MG63 (cell line): ENCODE data around the gene LARP6. TPM values are rescaled to one million over a fixed set of nuclear protein-coding genes. Genes with fewer than 3 reads are reported as not detected.
"Not testable (repeated sequence)": the region's sequence is repeated elsewhere in the genome, so short reads cannot be mapped to it uniquely, and the experiment has no call there.

Source experiments
- DNase-seq: peaks from one replicate; pipeline ENCODE4 v3.0.0-alpha.2; 2020
- H3K27me3 ChIP-seq: fragments of 250-450 bp; sonication (Bioruptor Pico); 2 replicates; pipeline ENCODE4 v1.5.1; 2020; ENCODE audit warnings: mild to moderate bottlenecking, moderate library complexity
- H3K36me3 ChIP-seq: fragments of 250-450 bp; sonication (Bioruptor Pico); 2 replicates; pipeline ENCODE4 v1.5.1; 2020; ENCODE audit warnings: mild to moderate bottlenecking, moderate library complexity
- H3K4me3 ChIP-seq: fragments of 250-450 bp; sonication (Bioruptor Pico); 2 replicates; pipeline ENCODE4 v1.5.1; 2020; ENCODE audit warnings: mild to moderate bottlenecking, moderate library complexity
- H3K9me3 ChIP-seq: fragments of 250-450 bp; sonication (Bioruptor Pico); 2 replicates; pipeline ENCODE4 v1.5.1; 2020; ENCODE audit warnings: mild to moderate bottlenecking, moderate library complexity
- total RNA-seq: library from RNA; depleted of rRNA; stranded (reverse); fragments of >200 nt; shearing (Covaris generic); gene quantifications from 2 replicates; pipeline ENCODE4 v1.2.3, GENCODE V29; 2014; ENCODE audit warnings: low replicate concordance

Gene LARP6
- total RNA-seq, 1 experiment from 2014 or later, result 116 TPM

DNA sequence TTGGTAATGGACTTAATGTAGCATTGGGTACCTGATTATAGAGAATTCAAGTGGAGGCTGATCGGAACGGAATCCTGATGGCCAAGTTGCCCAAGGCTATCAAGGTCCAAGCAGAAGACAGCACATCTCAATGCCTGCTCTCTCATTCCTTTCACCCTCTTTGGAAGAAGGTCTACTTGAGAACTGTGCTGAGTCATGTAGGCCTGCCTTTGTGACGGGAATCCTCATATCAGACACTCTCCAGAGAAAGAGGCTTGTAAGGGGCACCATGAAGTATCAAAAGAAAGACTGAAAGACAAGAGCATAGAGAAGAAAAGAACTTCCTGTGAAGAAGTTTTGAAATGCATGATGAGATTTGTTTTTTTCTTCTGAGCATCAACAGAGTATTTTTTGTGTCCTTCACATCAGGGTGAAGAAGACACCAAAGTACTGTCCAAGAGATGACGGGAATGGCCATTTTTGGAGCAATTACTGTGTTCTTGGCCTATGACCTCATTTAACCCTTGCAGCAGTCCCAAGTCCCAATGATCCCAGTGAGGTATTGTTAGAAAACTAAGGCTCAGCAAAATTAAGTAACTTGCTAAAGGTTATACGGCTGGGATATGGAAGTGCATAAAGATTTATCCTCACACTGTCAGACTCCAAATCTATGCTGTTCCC is 13.2 kb upstream of the LARP6 start:
- 0 out of 2 replicates have a peak, but pooled peaks cover 2% of the 10 kb centered on the region for H3K9me3 ChIP-seq
- H3K27me3 ChIP-seq, result no peaks in the 10 kb centered on the region
- no peak for DNase-seq
- H3K36me3 ChIP-seq, result no peaks in the 10 kb centered on the region
- no peak overlapping the region for H3K4me3 ChIP-seq

DNA sequence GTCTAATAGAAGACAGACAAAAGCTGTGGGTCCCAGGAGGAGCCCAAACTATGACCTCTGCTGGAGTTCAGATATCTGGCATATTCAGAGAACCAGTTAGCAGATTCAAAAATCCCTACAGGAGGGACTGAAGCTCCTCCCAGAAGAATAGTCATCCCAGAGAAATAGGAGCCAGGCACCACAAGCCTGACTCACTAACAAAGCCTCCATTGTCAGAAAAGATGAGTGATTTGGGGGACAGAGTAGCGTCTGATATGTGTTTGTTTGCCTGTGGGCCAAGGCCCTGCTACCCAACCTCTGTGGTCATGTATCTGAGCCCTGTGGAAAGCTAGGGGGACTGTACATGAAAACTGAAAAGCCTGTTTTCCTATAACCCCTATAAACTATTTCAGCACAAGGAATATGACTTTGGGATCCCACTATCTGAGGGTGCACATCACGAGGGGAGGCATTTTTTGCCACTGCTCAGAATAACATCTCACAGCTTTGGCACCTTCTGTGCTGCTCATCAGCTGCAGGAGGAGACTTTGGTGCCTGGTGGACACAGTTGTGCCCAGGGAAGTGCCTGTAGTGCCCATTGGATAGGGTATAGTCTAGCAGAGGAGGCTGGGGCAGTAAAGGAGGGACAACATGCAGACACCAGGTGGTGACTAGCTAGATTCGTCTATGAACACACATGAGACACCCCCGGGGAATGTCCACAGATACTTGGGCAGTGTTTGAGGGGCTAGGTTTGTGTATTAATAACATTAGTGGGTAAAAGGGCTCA is 9.7 kb upstream of the LARP6 start:
- H3K4me3 ChIP-seq, result no peak overlapping the region

DNA sequence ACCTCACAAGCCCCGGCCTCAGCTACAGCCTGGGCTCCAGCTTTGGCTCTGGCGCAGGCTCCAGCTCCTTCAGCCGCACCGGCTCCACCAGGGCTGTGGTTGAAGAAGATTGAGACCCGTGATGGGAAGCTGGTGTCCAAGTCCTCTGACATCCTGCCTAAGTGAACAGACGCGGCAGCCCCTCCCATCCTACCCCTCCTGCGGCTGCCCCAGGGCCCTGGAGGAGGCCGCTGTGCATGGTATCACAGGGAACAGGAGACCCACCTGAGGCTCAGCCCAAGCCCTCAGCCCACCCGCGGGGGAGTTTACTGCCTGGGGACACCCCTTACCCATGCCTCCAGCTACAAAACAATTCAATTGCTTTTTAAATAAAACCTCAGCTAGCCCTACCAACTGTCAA is 6.0 kb upstream of the LARP6 start:
- H3K9me3 ChIP-seq, result no peaks in the 10 kb centered on the region
- H3K36me3 ChIP-seq, result no peaks in the 10 kb centered on the region
- DNase-seq, result no peak
- H3K4me3 ChIP-seq, result no peak overlapping the region
- H3K27me3 ChIP-seq, result no peaks in the 10 kb centered on the region

More for the DNA sequence above, 9.7 kb upstream of the LARP6 start:
- Histone ChIP-seq H3K36me3 (no peaks in the 10 kb centered on the region), H3K9me3 (0 out of 2 replicates have a peak, but pooled peaks cover 2% of the 10 kb centered on the region), H3K27me3 (no peaks in the 10 kb centered on the region)
- DNase-seq, result peak; percentile 80

DNA sequence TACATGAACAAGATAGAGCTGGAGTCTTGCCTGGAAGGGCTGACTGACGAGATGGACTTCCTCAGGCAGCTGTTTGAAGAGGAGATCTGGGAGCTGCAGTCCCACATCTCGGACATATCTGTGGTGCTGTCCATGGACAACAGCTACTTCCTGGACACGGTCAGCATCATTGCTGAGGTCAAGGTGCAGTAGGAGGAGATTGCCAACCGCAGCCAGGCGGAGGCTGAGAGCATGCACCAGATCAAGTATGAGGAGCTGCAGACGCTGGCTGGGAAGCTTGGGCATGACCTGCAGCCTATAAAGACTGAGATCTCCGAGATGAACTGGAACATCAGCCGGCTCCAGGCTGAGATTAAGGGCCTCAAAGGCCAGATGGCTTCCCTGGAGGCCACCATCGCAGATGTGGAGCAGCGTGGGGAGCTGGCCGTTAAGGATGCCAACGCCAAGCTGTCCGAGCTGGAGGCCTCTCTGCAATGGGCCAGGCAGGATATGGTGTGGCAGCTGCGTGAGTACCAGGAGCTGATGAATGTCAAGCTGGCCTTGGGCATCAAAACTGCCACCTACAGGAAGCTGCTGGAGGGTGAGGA is 5.5 kb upstream of the LARP6 start:
- no peak overlapping the region for H3K4me3 ChIP-seq
- no peaks in the 10 kb centered on the region for H3K27me3 ChIP-seq
- DNase-seq, result no peak
- no peaks in the 10 kb centered on the region for H3K9me3 ChIP-seq
- no peaks in the 10 kb centered on the region for H3K36me3 ChIP-seq

DNA sequence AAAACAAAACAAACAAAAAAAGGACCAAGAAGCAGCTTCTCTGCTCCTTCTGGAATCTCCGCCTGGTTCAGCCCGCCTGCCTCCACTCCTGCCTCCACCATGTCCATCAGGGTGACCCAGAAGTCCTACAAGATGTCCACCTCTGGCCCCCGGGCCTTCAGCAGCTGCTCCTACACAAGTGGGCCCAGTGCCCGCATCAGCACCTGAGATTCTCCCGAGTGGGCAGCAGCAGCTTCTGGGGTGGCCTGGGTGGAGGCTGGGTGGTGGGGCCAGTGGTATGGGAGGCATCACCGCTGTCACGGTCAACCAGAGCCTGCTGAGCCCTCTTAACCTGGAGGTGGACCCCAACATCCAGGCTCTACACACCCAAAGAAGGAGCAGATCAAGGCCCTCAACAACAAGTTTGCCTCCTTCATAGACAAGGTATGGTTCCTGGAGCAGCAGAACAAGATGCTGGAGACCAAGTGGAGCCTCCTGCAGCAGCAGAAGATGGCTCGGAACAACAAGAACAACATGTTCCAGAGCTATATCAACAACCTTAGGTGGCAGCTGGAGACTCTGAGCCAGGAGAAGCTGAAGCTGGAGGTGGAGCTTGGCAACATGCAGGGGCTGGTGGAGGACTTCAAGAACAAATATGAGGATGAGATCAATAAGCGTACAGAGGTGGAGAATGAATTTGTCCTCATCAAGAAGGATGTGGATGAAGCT is 4.8 kb upstream of the LARP6 start:
- not testable (repeated sequence) for H3K27me3 ChIP-seq, DNase-seq, H3K36me3 ChIP-seq, H3K9me3 ChIP-seq, H3K4me3 ChIP-seq

DNA sequence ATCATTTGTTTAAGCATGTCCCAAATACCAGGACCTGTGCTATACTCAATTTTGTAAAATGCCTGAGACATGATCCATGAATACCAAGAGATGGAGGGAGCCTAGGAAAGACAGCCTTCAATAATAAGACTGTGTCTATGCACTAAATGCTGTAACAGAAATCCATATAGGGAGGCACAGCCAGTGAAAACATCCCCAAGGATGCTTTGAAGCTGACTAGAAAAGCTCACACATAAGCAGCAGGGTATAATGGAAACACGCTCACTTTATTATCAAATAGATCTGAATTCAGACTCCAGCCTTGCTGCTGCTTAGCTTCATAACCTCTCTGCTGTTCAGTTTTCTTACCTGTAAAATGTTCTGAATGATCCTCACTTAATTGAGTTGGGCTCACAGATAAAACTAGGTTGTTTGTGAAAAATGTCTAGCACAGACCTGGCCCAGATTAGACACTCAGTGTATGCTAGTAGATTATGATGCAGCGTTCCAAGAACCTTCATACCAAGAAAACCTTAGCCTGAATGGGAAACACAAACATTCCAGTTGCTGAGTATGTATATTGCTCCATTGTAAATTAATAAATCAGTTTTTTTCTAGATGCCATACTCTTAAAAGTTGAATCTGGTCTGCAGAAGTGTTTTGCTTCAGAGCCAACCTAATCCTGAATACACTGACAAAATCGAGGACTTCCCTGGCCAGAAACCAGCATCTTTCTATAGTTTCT is 3.8 kb upstream of the LARP6 start:
- H3K9me3 ChIP-seq, result no peaks in the 10 kb centered on the region
- H3K27me3 ChIP-seq, result no peaks in the 10 kb centered on the region
- no peaks in the 10 kb centered on the region for H3K36me3 ChIP-seq
- no peak for DNase-seq
- no peak overlapping the region for H3K4me3 ChIP-seq

DNA sequence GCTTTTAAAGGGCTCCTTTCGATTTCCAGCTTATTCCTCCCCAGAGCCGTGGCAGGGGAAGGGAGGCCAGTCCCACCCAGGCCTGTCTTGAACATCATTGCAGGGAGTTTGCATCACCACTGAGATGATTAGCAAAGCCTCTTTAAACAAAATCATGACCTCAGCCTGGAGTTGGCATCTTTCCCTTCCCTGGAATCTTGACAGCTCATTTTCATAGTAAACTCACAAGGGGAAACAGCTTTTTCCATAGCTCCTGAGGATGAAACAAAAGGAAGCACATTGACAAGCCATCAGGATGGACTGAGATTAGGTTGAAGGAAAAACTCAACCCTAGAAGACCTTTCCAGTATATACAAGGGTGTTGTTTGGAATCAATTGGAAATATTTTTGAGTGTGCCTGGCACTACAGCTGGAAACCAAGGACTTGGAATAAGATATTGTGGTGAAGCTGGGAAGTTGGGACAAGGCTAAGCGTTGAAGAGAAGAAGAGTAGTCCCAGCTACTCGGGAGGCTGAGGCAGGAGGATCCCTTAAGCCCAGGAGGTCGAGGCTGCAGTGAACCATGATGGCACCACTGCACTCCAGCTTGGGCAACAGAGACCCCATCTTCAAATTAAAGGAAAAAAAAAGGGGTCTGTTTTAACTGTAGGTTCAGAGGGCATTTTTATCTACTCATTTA is 3.1 kb upstream of the LARP6 start:
- Histone ChIP-seq H3K36me3 (0 out of 2 replicates have a peak, but pooled peaks cover 3% of the 10 kb centered on the region), H3K27me3 (no peaks in the 10 kb centered on the region), H3K4me3 (no peak overlapping the region; the same call in 1 of the 2 replicates), H3K9me3 (no peaks in the 10 kb centered on the region)
- DNase-seq, result peak; percentile 93

DNA sequence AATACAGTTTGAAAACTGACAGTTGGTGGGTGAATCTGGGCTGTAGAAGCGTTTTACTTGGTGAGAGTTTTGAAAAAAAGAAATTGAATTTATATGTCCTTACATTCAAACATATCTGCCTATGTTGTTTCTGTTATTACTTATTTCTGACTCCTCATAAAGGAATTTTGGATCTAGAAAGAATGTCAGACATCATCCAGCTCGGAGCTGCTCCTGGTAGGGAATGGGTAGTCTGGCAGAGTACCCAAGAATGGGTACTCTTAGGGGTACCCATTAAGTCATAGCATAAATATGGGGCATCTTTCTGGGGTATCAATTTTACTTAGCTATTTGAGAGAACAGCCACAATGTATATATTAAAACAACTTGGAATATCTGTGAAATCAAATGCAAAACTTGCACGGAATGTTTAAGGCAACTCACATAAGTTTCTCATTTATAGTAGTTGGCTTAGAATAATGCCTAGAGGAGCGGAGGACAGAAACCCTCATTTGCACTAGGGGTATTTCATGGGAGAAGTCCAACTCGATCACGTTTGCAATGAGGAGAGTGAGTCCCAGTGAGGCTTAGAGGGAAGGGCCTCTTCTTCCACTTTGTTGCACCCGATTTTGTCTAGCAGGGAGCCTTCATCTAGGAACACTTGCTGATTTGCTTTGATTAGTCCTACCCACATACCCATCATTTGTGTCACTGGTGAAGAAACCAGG is 2.4 kb upstream of the LARP6 start:
- DNase-seq, result peak; percentile 35
- Histone ChIP-seq H3K4me3 (peak overlapping the region; percentile 14), H3K9me3 (no peaks in the 10 kb centered on the region), H3K36me3 (peaks cover 8% of the 10 kb centered on the region), H3K27me3 (no peaks in the 10 kb centered on the region)

DNA sequence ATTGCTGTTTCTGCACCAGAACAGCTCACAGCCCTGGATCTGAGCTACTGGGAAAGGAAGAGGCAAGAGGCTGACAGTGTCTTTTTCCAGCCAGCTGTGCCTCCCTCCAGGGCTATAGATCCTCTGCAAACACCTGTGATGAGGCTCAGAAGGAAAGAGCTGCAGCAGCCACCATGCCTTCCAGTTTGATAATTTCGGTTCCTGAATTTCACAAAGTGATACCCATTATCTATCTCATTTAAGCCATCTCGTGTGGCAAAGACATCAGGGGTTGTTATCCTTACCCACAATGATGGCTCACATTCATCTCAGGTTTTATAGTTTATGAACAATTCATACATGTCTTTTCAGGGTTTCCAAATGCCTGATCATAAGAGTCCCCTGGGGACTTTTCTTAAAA is 1.8 kb upstream of the LARP6 start:
- H3K4me3 ChIP-seq, result no peak overlapping the region

DNA sequence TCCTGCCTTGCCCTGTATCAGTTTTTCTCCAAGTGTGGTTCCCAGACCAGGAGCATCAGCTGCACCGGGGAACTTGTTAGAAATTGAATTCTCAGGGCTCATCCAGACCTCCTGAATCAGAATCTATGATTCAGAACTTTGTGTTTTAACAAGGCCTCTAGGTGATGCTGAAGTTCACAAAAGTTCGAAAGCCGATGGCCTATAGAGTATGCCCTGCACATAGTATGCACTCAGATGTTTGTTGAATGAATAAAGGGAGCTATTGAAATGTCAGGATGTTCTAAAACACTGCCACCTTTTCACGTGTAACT is 664 bp upstream of the LARP6 start:
- Histone ChIP-seq H3K36me3 (peaks cover 25% of the 10 kb centered on the region), H3K27me3 (no peaks in the 10 kb centered on the region), H3K4me3 (peak overlapping the region; percentile 68), H3K9me3 (no peaks in the 10 kb centered on the region)
- DNase-seq, result peak; percentile 37

More for the DNA sequence above, 1.8 kb upstream of the LARP6 start:
- no peak for DNase-seq
- H3K9me3 ChIP-seq, result no peaks in the 10 kb centered on the region
- H3K36me3 ChIP-seq, result peaks cover 14% of the 10 kb centered on the region
- H3K27me3 ChIP-seq, result no peaks in the 10 kb centered on the region

DNA sequence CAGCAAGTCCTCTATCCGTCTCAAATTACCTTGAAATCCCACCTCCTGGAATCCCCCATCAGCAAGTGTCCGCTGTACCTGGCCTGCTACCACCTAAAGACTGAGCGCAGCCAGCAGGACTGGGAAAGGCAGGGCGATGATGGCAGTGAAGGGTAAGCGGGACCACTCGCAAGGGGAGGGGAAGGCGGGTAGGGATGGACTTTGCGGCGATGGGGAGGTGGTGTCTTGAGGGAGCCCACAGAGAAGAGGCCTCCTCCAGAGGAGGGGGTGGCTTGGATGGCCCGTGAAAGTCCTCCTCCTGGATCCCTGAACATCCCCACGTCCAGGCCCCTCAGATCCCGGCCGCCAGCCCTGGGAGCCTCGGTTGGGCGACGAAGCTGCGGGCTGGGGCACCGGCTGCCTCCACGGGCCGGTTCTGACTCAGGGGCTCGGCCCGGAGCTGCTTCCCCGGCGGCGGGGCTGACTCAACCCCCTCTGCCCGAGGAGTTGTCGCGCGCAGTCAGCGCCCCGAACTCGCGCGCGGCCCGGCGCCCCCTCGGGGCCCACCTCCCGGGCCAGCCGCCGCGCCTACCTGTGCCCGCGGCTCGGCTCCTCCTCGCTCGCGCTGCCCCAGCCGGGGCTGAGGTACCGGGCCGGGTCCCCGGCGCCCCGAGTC is 512 bp downstream of the LARP6 start:
- no peaks in the 10 kb centered on the region for H3K27me3 ChIP-seq
- no peaks in the 10 kb centered on the region for H3K9me3 ChIP-seq
- H3K36me3 ChIP-seq, result peaks cover 30% of the 10 kb centered on the region
- H3K4me3 ChIP-seq, result peak overlapping the region; percentile 68
- DNase-seq, result peak; percentile 60

DNA sequence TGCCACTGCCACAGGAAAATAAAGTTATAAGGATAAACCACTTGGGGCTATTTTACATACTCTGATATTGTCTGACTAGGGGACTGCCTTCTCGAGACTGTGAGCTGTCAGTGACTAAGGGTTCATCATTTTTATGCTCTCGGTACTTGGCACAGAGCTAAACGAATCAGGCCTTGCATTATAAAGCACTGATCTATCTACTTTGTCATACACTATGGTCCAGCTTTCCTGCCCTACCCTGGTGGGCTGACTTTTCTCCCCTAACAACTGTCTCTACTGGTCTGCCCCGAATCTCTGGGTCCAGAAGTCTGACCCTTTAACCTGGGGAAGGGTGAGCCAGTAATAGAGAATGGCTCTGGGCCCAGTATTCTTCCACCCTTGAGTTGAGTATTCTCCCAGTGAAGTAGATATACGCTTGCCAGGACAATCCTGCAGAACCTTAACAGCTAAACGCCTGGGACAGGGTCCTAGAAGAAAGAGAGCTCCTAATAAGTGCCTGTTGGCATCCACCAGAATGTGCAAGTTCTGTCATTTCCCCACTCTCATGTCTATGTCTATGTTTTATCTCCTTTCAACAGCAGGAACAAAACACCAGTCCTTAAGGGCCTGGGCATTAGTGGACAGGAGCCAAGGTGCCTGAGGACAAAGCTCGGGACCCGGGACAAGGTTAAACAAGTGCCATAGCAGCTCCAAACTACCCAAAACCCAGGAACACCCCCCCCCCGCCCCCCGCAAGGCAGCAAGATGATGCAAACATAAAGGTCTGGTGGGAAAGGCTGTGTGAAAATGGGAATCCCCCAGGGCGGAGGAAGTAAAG is 1.2 kb downstream of the LARP6 start:
- Histone ChIP-seq H3K27me3 (no peaks in the 10 kb centered on the region), H3K36me3 (peaks cover 31% of the 10 kb centered on the region), H3K4me3 (peak overlapping the region; percentile 68), H3K9me3 (no peaks in the 10 kb centered on the region)
- no peak for DNase-seq

DNA sequence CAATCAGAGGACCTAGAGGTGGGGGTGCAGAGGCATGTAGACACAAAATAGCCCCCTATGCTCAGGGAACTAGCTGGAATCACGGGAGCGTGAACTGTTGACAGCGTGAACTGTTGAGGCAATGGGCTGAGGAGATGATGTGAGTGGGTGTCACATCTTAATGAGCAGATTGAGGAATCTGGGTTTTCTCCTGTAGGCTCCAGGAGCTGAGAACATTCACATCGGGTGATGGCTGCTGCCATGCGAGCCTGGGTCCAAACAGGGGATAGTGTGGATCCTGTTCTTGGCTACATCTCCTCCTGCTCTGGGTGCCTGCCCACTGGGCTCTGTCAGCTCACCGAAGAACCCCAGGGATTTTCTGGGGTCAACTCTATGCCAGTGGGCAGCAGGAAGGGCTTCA is 2.1 kb downstream of the LARP6 start:
- Histone ChIP-seq H3K9me3 (no peaks in the 10 kb centered on the region), H3K36me3 (peaks cover 34% of the 10 kb centered on the region), H3K4me3 (peak overlapping the region; percentile 68; the same call in 1 of the 2 replicates), H3K27me3 (no peaks in the 10 kb centered on the region)
- no peak for DNase-seq

DNA sequence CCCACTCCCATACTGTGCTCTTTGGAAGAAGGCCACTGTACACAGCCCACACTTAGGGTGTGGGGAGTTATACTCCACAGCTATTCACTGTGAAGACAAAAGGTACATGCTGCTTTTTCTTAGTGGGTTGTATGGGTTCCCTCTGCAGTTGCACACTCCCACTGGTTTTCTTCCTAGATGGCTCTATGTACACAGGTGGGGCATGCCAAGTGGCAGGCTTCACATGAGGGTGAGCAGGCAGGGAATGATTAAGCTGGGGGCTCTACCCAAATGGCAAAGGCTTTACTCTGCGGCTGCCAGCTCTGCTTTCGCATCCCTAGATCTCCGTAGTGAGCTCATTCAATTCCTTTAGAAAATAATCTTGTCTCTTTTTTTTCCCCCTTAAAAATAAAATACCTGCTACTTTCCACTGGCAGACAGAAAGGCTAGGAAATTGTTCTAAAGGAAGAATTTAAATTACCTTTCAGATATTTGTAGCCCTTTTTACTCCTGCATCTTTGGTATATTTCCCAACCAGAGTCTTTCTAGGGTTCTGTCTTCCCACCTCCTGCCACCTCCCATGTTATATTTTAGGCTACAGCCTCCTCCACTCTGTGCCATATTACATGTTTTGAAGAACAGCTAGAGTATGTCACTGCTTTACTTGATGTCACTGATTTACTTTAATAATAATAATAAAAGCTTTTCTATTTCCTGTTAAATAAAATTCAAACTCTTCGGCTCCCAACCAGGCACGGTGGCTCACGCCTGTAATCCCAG is 8.2 kb downstream of the LARP6 start:
- Histone ChIP-seq H3K36me3 (peaks cover 36% of the 10 kb centered on the region), H3K9me3 (no peaks in the 10 kb centered on the region), H3K27me3 (no peaks in the 10 kb centered on the region), H3K4me3 (no peak overlapping the region)
- DNase-seq, result no peak
